CD4-positive, alpha-beta T cell treated with Interleukin-17A for 1 hour (primary cell): Measurements from ENCODE around the gene WDSUB1.

Source experiments
- DNase-seq: peaks from one replicate; pipeline ENCODE4 v3.0.0-alpha.2; 2020

Gene WDSUB1

DNA sequence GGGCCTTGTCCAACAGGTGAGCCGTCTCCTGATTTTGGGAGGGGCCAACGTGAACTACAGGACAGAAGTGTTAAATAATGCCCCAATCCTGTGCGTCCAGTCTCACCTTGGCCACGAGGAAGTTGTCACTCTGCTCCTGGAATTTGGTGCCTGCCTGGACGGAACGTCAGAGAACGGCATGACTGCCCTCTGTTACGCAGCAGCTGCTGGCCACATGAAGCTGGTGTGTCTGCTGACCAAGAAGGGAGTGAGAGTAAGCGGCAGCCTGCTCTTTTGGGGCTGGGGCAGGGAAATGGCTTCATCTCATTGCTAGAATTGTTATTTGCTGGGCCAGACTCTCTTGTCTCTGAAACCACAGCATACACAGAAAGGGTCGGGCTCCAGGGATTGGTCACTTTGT lies 92.3 kb downstream of the WDSUB1 start:
- no peak for DNase-seq

DNA sequence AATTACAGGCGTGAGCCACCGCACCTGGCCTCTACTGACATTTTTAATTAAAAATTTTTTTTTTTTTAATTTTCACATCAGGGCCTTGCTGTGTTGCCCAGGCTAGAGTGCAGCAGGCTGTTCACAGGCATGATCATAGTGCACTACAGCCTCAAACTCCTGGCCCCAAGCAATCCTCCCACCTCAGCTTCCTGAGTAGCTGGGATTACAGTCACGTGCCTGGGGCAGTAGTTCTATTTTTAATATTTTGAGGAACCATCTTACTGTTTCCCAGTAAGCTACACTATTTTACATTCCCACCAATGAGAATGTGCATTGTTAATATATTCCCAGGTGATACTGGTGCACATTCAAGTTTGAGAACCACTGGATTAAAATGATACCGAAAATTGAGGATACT lies 92.7 kb downstream of the WDSUB1 start:
- DNase-seq: no peak

DNA sequence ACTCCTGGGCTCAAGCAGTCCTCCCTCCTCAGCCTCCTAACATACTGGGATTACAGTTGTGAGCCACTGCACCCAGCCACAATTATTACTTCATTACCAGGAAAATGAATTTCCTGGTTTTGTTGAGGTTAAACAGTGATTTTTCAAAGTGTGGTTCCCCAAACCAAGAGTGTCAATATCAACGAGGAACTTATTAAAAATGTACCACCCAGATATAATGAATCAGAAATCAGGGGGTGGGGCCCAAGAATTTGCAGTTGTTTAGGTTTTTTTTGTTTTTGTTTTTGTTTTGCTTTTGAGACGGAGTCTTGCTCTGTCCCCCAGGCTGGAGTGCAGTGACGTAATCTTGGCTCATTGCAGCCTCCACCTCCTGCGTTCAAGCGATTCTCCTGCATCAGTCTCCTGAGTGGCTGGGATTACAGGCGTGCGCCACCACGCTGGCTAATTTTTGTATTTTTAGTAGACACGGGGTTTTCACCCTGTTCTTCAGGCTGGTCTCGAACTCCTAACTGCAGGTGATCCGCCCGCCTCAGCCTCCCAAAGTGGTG lies 94.1 kb downstream of the WDSUB1 start:
- no peak for DNase-seq

DNA sequence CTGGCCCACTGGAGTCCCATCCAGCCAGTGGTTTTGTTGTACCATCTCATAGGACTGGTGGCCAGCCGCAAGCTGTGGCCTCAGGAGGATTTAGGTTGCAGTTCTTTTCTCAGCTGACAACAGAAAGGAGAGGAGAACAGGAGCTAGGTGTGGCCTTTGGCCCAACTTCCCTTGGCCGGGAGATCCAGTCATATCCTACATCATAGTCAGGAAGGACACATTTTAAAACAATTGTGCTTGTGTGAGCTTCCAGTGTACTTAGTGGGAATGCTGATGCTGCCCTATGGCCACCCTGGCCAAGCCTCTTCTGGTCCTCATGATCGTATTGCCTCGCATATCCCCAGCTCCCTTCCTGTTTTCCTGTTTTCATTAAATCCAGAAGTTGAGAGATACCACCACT lies 98.1 kb downstream of the WDSUB1 start:
- no peak for DNase-seq

DNA sequence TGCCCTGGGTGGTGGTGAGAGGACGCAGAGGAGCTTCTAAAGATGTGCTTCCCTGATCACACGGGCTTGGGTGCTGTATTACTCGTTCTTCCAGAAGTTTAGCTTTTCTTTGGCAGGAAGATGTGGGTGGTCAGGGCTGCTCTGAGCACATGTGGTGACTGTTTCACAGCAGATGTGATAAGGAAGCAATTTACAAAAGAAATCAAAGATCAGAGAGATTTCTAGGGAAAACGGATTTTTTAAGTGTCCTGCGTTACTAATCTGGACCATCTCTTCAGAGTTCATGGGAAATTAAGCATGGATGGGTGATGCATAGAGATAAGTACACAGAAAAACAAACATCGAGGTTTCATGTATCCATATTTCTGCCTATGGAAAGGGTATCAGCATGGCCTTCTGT lies 99.4 kb downstream of the WDSUB1 start:
- DNase-seq: no peak

DNA sequence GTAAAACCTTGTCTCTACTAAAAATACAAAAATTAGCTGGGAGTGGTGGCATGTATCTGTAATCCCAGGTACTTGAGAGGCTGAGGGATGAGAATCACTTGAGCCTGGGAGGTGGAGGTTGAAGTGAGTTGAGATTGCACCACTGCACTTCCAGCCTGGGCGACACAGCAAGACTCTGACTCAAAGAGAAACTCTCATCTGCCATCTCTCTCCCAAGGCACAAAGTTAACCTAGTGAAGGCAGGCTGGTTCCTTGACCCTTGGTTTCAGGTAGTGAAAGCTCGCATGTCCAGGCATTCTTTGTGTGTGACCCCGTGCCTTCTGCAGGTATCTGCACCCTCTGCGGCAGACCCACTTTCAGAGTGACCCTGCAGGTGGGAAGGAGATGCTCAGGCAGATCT lies 100.0 kb downstream of the WDSUB1 start:
- no peak for DNase-seq
